ENCODE results near the gene DACH1.

GRCh38 chr13:71576571-71576970 is 290.4 kb downstream of the DACH1 start:
- no peak for TF ChIP-seq CTCF (IDR thresholded peaks at IDR 0.05)
- no peak for TF ChIP-seq POLR2A (IDR thresholded peaks at IDR 0.05)

Data from uterus (tissue), 2 donors.